ENCODE data around the gene CPN1.
A peak's percentile ranks its signal among the peaks of the same experiment; 100 is the strongest.
"Not testable (repeated sequence)": the region's sequence is repeated elsewhere in the genome, so short reads cannot be mapped to it uniquely, and the experiment has no call there.

Gene CPN1

GRCh38 chr10:100020886-100021253, 60.8 kb downstream of the CPN1 start:
- DNase-seq, result peak; percentile 81

GRCh38 chr10:100020142-100020885, 61.4 kb downstream of the CPN1 start:
- peak; percentile 70 for DNase-seq

GRCh38 chr10:100019787-100020141, 61.9 kb downstream of the CPN1 start:
- no peak for DNase-seq

- peak; percentile 84 for DNase-seq
Observed at GRCh38 chr10:100014071-100014762, 67.5 kb downstream of the CPN1 start.

GRCh38 chr10:100013621-100014020, 68.0 kb downstream of the CPN1 start:
- no peak for DNase-seq

- DNase-seq, result not testable (repeated sequence)
Observed at GRCh38 chr10:100011906-100012305, 69.8 kb downstream of the CPN1 start.

- peak; percentile 41 for DNase-seq
Observed at GRCh38 chr10:100009793-100010676, 71.6 kb downstream of the CPN1 start, which contains the start of gene DNMBP. Gene DNMBP (minus strand): TSS chr10:100009947. CDS start chr10:99972124, 37,823 bp downstream.

- DNase-seq, result no peak
Observed at GRCh38 chr10:100009283-100009792, 72.3 kb downstream of the CPN1 start.

- DNase-seq, result no peak
Observed at GRCh38 chr10:100008708-100009282, 72.9 kb downstream of the CPN1 start.

- no peak for DNase-seq
Observed at GRCh38 chr10:100008142-100008522, 73.5 kb downstream of the CPN1 start.

GRCh38 chr10:100007231-100008141, 74.2 kb downstream of the CPN1 start:
- no peak for DNase-seq

- no peak for DNase-seq
Observed at GRCh38 chr10:100006243-100006886, 75.3 kb downstream of the CPN1 start.

GRCh38 chr10:100004805-100005510, 76.7 kb downstream of the CPN1 start:
- DNase-seq, result no peak

GRCh38 chr10:100000109-100000644, 81.5 kb downstream of the CPN1 start:
- DNase-seq, result no peak

- DNase-seq, result no peak
Observed at GRCh38 chr10:99999319-100000108, 82.2 kb downstream of the CPN1 start.

- DNase-seq, result no peak
Observed at GRCh38 chr10:99998889-99999288, 82.8 kb downstream of the CPN1 start.

- DNase-seq, result no peak
Observed at GRCh38 chr10:99996671-99997648, 84.7 kb downstream of the CPN1 start.

- no peak for DNase-seq
Observed at GRCh38 chr10:99995713-99996112, 86.0 kb downstream of the CPN1 start.
